GM23338 (cell line): Measurements from ENCODE around the gene EYA3.

Experiments
- CREB1 ChIP-seq: fragments of 250-450 bp; sonication (Bioruptor Pico); IDR thresholded peaks from 2 replicates; pipeline ENCODE4 v1.5.0; 2020; ENCODE audit warnings: low read depth, mild to moderate bottlenecking, moderate library complexity
- CTCF ChIP-seq, 2 experiments: fragments of 200-600 bp in 1 of 2; sonication (generic) in 1 of 2; conservative IDR thresholded peaks; 2 replicates each; pipeline versions ENCODE4 v1.5.1 to v1.6.1; 2016 to 2017; ENCODE audit warnings: antibody characterized with exemption in 2 of 2, low read depth in 2 of 2, mild to moderate bottlenecking in 2 of 2, moderate library complexity in 1 of 2
- ETS1 ChIP-seq: IDR thresholded peaks from 2 replicates; pipeline ENCODE4 v1.6.1; 2016; ENCODE audit warnings: antibody characterized with exemption
- EZH2 ChIP-seq: fragments of 200-600 bp; sonication (generic); IDR thresholded peaks from one replicate; pipeline ENCODE4 v1.8.0; 2017; ENCODE audit warnings: antibody characterized with exemption, mild to moderate bottlenecking, low read depth; ENCODE audit not compliant: unreplicated experiment
- EZH2phosphoT487 ChIP-seq: fragments of 200-600 bp; sonication (generic); IDR thresholded peaks from one replicate; pipeline ENCODE4 v1.8.1; 2018; ENCODE audit warnings: antibody characterized with exemption; ENCODE audit not compliant: unreplicated experiment
- JUNB ChIP-seq: IDR thresholded peaks from one replicate; pipeline ENCODE4 v1.6.1; 2016; ENCODE audit warnings: antibody characterized with exemption; ENCODE audit not compliant: unreplicated experiment
- POLR2AphosphoS5 ChIP-seq: IDR thresholded peaks from 2 replicates; pipeline ENCODE4 v1.6.1; 2016; ENCODE audit warnings: antibody characterized with exemption, low read depth
- REST ChIP-seq: IDR thresholded peaks from one replicate; pipeline ENCODE4 v1.6.1; 2018; ENCODE audit warnings: antibody characterized with exemption; ENCODE audit not compliant: unreplicated experiment

- TF ChIP-seq CTCF (conservative IDR thresholded peaks at IDR 0.05; ENCODE audit: low read depth in 2 of 2) (no peak), POLR2AphosphoS5 (no peak), REST (no peak), EZH2 (no peak), EZH2phosphoT487 (no peak), ETS1 (no peak), CREB1 (CRISPR knock-in tag) (no peak), JUNB (no peak)
Measured at GRCh38 chr1:28045777-28046176, 42.6 kb downstream of the EYA3 start.
